Cardiac muscle cell (in vitro differentiated cells and primary cell): ENCODE measurements around the gene IL20RB. TPM values are rescaled to one million over a fixed set of nuclear protein-coding genes. Genes with fewer than 3 reads are reported as not detected.

ENCODE experiments used
- DNase-seq, 2 donors: peaks; one replicate each; pipeline versions ENCODE4 v3.0.0 to v3.0.0-alpha.2; 2010 to 2017; ENCODE audit warnings: low read depth in 1 of 2, low spot score in 1 of 2
- H3K27ac ChIP-seq: fragments of 200-600 bp; sonication (generic); 2 replicates; pipeline ENCODE4 v1.5.1; 2016
- H3K27me3 ChIP-seq: fragments of 200-600 bp; sonication (generic); 2 replicates; pipeline ENCODE4 v1.6.0; 2016; ENCODE audit warnings: control low read depth
- H3K36me3 ChIP-seq: fragments of 200-600 bp; sonication (generic); 2 replicates; pipeline ENCODE4 v1.5.1; 2016; ENCODE audit warnings: control low read depth
- H3K4me1 ChIP-seq: fragments of 200-600 bp; sonication (generic); 2 replicates; pipeline ENCODE4 v1.8.1; 2017; ENCODE audit warnings: low read depth, mild to moderate bottlenecking, mixed run types
- H3K4me3 ChIP-seq: fragments of 200-600 bp; sonication (generic); 2 replicates; pipeline ENCODE4 v1.5.1; 2016; ENCODE audit warnings: mild to moderate bottlenecking
- H3K9me3 ChIP-seq: fragments of 200-600 bp; sonication (generic); 2 replicates; pipeline ENCODE4 v1.5.1; 2017; ENCODE audit warnings: low read depth, mild to moderate bottlenecking, control low read depth
- polyA plus RNA-seq: library from polyadenylated mRNA; unstranded; fragments of >200 nt; fragmentation: Nextera tagmentation; extraction: Ambion mirVana; gene quantifications from 2 replicates; pipeline ENCODE4 v1.2.1, GENCODE V29; 2016
- total RNA-seq: library from RNA; depleted of rRNA; stranded (reverse); fragments of >200 nt; gene quantifications from 2 replicates; pipeline ENCODE4 v1.2.3, GENCODE V29; 2016
- TF ChIP-seq, protein P1 (sequence below): IDR thresholded peaks from 2 replicates; pipeline ENCODE4 v1.5.1; 2012; ENCODE audit warnings: low read depth, mild to moderate bottlenecking, low read length

Gene IL20RB, protein sequence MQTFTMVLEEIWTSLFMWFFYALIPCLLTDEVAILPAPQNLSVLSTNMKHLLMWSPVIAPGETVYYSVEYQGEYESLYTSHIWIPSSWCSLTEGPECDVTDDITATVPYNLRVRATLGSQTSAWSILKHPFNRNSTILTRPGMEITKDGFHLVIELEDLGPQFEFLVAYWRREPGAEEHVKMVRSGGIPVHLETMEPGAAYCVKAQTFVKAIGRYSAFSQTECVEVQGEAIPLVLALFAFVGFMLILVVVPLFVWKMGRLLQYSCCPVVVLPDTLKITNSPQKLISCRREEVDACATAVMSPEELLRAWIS
- 0.60 and 0.77 TPM in 2 replicates for total RNA-seq
- polyA plus RNA-seq = 0.15 and 0.59 TPM in 2 replicates

DNA sequence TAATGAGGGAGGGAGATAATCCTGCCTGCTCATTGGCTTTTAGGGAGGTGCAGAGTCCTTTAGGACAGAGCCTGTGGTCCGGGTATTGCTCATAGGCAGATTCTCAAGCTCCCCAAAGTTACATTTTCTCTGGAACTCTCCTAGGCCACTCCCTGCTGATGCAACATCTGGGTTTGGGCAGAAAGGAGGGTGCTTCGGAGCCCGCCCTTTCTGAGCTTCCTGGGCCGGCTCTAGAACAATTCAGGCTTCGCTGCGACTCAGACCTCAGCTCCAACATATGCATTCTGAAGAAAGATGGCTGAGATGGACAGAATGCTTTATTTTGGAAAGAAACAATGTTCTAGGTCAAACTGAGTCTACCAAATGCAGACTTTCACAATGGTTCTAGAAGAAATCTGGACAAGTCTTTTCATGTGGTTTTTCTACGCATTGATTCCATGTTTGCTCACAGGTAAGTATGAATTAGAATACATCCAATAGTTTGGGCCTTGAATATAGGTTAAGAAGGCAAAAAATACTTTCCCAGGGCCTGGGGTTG lies at the start of gene IL20RB:
IL20RB (plus strand) TSS at position 233 of the 538 bp plus-strand sequence; CDS start at position 364, 131 bp downstream.
- no peaks in the 10 kb centered on the region for H3K4me1 ChIP-seq
- DNase-seq = peak in 1 of 2 donors; percentile 76
- H3K27me3 ChIP-seq = no peaks in the 10 kb centered on the region
- TF ChIP-seq, protein P1, sequence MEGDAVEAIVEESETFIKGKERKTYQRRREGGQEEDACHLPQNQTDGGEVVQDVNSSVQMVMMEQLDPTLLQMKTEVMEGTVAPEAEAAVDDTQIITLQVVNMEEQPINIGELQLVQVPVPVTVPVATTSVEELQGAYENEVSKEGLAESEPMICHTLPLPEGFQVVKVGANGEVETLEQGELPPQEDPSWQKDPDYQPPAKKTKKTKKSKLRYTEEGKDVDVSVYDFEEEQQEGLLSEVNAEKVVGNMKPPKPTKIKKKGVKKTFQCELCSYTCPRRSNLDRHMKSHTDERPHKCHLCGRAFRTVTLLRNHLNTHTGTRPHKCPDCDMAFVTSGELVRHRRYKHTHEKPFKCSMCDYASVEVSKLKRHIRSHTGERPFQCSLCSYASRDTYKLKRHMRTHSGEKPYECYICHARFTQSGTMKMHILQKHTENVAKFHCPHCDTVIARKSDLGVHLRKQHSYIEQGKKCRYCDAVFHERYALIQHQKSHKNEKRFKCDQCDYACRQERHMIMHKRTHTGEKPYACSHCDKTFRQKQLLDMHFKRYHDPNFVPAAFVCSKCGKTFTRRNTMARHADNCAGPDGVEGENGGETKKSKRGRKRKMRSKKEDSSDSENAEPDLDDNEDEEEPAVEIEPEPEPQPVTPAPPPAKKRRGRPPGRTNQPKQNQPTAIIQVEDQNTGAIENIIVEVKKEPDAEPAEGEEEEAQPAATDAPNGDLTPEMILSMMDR = no peak
- no peaks in the 10 kb centered on the region for H3K36me3 ChIP-seq
- no peak within 1 kb of the TSS for H3K4me3 ChIP-seq
- no peak within 1 kb of the TSS for H3K27ac ChIP-seq
- no peaks in the 10 kb centered on the region for H3K9me3 ChIP-seq

DNA sequence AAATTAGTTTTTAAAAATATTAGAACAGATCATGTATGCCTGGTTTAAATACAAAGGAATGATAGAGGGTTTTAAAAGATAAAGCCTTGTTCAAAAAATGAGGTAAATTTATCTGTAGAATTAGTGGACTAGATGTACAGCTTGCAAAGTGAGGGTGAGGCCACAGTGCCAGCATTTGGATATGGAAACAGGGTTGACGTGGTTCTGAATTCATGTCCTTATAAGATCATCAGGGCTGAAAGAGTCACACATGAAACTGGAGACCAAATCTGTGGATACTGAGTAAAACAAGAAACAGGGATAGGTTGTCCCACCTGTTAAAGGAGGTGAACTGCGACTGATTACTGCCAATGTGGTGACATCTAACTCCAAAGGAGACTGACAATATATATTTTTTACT lies 49.5 kb upstream of the IL20RB start:
- no peak for DNase-seq
- TF ChIP-seq, protein P1 = no peak
- H3K4me1 ChIP-seq = no peaks in the 10 kb centered on the region
- H3K27me3 ChIP-seq = no peaks in the 10 kb centered on the region
- H3K27ac ChIP-seq = no peak overlapping the region
- no peak overlapping the region for H3K4me3 ChIP-seq
- H3K9me3 ChIP-seq = no peaks in the 10 kb centered on the region
- no peaks in the 10 kb centered on the region for H3K36me3 ChIP-seq

DNA sequence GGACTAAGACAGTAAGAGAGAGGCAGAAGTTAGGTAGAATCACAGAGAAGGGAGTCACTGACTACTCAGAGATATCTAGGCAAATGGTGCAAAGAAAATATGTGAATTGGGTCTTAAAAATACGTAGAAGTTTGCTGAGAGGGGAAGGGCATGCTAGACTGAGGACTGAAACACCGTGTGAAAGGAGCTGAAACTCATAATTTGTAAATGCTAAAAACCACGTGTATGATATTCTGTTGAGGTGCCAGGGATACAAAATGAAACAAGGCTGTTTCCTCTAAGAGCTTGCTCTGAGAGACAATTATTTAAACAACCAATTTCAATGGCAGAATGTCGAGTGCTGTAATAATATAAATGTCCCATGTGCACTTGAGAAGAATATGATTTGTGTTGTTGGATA lies 48.6 kb upstream of the IL20RB start:
- DNase-seq = no peak
- Histone ChIP-seq H3K27me3 (no peaks in the 10 kb centered on the region), H3K4me3 (no peak overlapping the region), H3K36me3 (no peaks in the 10 kb centered on the region), H3K27ac (no peak overlapping the region), H3K9me3 (no peaks in the 10 kb centered on the region), H3K4me1 (no peaks in the 10 kb centered on the region)
- TF ChIP-seq, protein P1 = no peak

DNA sequence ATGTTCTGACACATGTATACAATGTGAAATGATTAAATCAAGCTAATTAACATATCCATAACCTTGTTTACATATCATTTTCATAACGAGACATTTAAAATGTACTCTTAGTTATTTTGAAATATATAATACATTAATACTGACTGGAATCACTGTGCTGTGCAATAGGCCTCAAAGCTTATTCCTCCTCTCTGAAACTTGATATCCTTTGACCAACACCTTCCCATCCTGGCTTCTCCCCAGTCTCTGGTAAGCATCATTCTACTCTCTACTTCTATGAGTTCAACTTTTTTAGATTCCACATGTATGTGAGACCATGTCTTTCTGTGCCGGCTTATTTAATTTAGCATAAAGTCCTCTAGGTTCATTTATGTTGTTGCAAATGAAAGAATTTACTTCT lies 47.1 kb upstream of the IL20RB start:
- Histone ChIP-seq H3K4me3 (no peak overlapping the region), H3K36me3 (no peaks in the 10 kb centered on the region), H3K4me1 (no peaks in the 10 kb centered on the region), H3K9me3 (no peaks in the 10 kb centered on the region), H3K27ac (no peak overlapping the region), H3K27me3 (no peaks in the 10 kb centered on the region)
- DNase-seq = no peak
- TF ChIP-seq, protein P1 = no peak

DNA sequence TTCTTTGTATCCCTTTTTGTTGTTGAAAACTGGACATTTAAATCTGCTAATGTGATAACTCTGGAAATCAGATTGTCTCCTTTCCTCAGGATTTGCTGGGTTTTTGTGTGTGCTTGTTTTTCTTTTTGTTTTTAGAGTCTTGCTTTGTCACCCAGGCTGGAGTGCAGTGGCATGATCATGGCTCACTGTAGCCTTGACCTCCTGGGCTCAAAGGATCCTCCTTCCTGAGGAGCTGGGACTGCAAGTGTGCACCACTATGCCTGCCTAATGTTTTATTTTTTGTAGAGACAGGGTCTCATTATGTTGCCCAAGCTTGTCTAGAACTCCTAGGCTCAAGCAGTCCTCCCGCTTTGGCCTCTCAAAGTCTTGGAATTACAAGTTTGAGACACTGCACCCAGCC lies 44.6 kb upstream of the IL20RB start:
- H3K4me1 ChIP-seq = peaks cover 9% of the 10 kb centered on the region
- H3K36me3 ChIP-seq = no peaks in the 10 kb centered on the region
- H3K27me3 ChIP-seq = no peaks in the 10 kb centered on the region
- no peak for DNase-seq
- no peak overlapping the region for H3K27ac ChIP-seq
- H3K9me3 ChIP-seq = no peaks in the 10 kb centered on the region
- H3K4me3 ChIP-seq = no peak overlapping the region
- TF ChIP-seq, protein P1 = no peak
